ENCODE data around the gene RABGAP1L. TPM values are rescaled to one million over a fixed set of nuclear protein-coding genes. Genes with fewer than 3 reads are reported as not detected.
A peak's percentile ranks its signal among the peaks of the same experiment; 100 is the strongest.
"Not testable (repeated sequence)": the region's sequence is repeated elsewhere in the genome, so short reads cannot be mapped to it uniquely, and the experiment has no call there.

The RABGAP1L gene
- polyA plus RNA-seq, 1 donor (not counting 4 experiments of a cell fraction or from before 2014, with no cell fraction given) = 24.2 TPM

DNA sequence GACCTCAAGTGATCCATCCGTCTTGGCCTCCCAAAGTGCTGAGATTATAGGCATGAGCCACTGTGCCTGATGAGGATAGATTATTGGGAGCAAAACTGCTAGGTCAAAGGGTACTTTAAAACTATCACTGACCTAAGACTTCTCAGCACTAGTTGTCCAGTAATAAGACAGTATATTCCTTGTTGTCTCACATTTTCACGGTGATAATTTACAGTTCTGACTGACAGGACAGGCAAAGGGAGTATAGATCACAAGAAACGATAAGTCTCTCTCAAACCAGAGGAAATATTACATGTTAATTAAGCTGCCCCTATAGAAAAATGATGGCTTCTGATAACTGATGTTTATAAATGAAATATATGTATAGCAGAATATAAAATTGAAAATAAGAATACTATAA lies 860.2 kb downstream of the RABGAP1L start:
- no peak for DNase-seq (ENCODE audit: low read depth, low spot score)
- Histone ChIP-seq H3K4me3 (ENCODE audit: control insufficient read depth in 2 of 3, extremely low read depth in 1 of 3, insufficient read depth in 2 of 3, low read depth in 1 of 3, low read length in 3 of 3) (no peak overlapping the region), H3K9ac (ENCODE audit: control insufficient read depth, extremely low read depth, insufficient read depth, low read length) (no peak overlapping the region), H3K9me1 (ENCODE audit: control insufficient read depth, extremely low read depth, insufficient read depth, low read length) (no peaks in the 10 kb centered on the region), H3K4me1 (ENCODE audit: control insufficient read depth, extremely low read depth, insufficient read depth, low read length) (peaks cover 19% of the 10 kb centered on the region), H2AFZ (ENCODE audit: control insufficient read depth, low read length) (no peak overlapping the region), H4K20me1 (ENCODE audit: control insufficient read depth, extremely low read depth, insufficient read depth, low read length) (no peaks in the 10 kb centered on the region), H3K79me2 (ENCODE audit: control insufficient read depth, insufficient read depth, low read length) (peaks cover 34% of the 10 kb centered on the region), H3K27ac (ENCODE audit: control insufficient read depth, insufficient read depth, low read length) (no peak overlapping the region), H3K36me3 (ENCODE audit: control insufficient read depth in 2 of 2, extremely low read depth in 1 of 2, insufficient read depth in 2 of 2, low read length in 2 of 2) (peaks cover 5 to 6% of the 10 kb centered on the region in 2 experiments), H3K4me2 (ENCODE audit: control insufficient read depth, extremely low read depth, insufficient read depth, low read depth, low read length) (no peak overlapping the region), H3K9me3 (ENCODE audit: control insufficient read depth, low read depth, low read length) (no peaks in the 10 kb centered on the region), H3K27me3 (ENCODE audit: control insufficient read depth, extremely low read depth, insufficient read depth, low read length) (no peaks in the 10 kb centered on the region)
- TF ChIP-seq, protein P1, sequence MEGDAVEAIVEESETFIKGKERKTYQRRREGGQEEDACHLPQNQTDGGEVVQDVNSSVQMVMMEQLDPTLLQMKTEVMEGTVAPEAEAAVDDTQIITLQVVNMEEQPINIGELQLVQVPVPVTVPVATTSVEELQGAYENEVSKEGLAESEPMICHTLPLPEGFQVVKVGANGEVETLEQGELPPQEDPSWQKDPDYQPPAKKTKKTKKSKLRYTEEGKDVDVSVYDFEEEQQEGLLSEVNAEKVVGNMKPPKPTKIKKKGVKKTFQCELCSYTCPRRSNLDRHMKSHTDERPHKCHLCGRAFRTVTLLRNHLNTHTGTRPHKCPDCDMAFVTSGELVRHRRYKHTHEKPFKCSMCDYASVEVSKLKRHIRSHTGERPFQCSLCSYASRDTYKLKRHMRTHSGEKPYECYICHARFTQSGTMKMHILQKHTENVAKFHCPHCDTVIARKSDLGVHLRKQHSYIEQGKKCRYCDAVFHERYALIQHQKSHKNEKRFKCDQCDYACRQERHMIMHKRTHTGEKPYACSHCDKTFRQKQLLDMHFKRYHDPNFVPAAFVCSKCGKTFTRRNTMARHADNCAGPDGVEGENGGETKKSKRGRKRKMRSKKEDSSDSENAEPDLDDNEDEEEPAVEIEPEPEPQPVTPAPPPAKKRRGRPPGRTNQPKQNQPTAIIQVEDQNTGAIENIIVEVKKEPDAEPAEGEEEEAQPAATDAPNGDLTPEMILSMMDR (optimal IDR thresholded peaks at IDR 0.05 in 1 of 3, IDR thresholded peaks at IDR 0.05 in 1 of 3, conservative IDR thresholded peaks at IDR 0.05 in 1 of 3; ENCODE audit: extremely low read depth in 1 of 3, insufficient read depth in 2 of 3, low read length in 3 of 3) = no peak
- TF ChIP-seq EZH2 (IDR thresholded peaks at IDR 0.05; ENCODE audit: low read length) = no peak
- dilution Hi-C loops (cut with MboI; ENCODE audit: extremely low pct_ligation_motif_present, low sequenced_read_pairs) = no loop called here
- FAIRE-seq = no peak

DNA sequence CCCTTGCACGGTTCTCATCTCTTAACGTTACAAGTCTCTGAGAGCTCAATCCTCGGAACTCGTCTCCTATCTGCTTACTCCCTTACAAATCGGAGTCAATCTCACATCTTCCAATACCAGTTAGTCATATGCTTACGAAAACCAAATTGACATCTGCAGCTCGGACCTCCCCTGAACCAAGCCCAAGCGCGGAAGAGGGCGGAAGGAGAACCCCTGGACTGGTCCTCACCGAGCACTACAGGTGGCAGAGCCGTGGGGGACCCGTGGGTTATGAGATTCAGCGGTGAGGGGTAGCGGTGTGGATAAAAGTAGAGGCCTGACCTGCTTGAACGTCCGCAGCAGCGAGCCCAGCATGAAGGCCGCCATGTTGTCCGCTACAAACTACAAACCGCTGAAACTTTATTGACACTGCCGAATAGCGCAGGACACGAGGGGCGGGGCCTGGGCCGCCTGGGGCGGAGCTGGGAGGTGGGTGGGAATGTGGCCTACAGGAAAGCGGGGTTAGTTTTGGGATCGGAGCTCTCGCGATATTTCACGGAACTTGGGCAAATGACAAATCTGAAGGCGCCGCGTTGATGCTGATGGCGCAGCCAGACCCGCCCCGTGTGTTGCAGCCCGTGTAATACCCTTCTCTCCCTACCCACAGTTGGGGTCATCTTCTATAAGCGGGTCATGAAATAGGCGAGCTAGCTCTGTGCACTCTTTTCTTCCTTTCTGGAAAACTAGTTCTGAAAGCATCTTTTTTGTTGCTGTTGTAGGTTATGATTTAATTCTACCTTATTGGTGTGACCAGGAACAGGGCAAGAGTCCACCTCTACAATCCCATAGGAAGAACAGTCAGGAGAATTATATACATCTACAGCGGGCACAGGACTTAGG lies 864.0 kb downstream of the RABGAP1L start, which contains the start of gene MRPS14:
MRPS14 (minus strand) TSS at position 383 of the 879 bp plus-strand sequence; CDS start at position 366, 17 bp downstream.
- FAIRE-seq = peak; percentile 92
- H3K36me3 ChIP-seq (ENCODE audit: control insufficient read depth in 2 of 2, extremely low read depth in 1 of 2, insufficient read depth in 2 of 2, low read length in 2 of 2) = peaks cover 0 to under 1% of the 10 kb centered on the region in 2 experiments
- H3K9me1 ChIP-seq (ENCODE audit: control insufficient read depth, extremely low read depth, insufficient read depth, low read length) = no peaks in the 10 kb centered on the region
- H3K4me3 ChIP-seq (ENCODE audit: control insufficient read depth in 2 of 3, extremely low read depth in 1 of 3, insufficient read depth in 2 of 3, low read depth in 1 of 3, low read length in 3 of 3) = peak within 1 kb of the TSS; percentile 58 to 94 (median 94)
- no peaks in the 10 kb centered on the region for H3K9me3 ChIP-seq (ENCODE audit: control insufficient read depth, low read depth, low read length)
- H3K9ac ChIP-seq (ENCODE audit: control insufficient read depth, extremely low read depth, insufficient read depth, low read length) = peak within 1 kb of the TSS; percentile 95
- peak within 1 kb of the TSS; percentile 92 for H3K27ac ChIP-seq (ENCODE audit: control insufficient read depth, insufficient read depth, low read length)
- TF ChIP-seq, protein P1 (optimal IDR thresholded peaks at IDR 0.05 in 1 of 3, IDR thresholded peaks at IDR 0.05 in 1 of 3, conservative IDR thresholded peaks at IDR 0.05 in 1 of 3; ENCODE audit: extremely low read depth in 1 of 3, insufficient read depth in 2 of 3, low read length in 3 of 3) = no peak
- TF ChIP-seq EZH2 (IDR thresholded peaks at IDR 0.05; ENCODE audit: low read length) = no peak
- dilution Hi-C loops (cut with MboI; ENCODE audit: extremely low pct_ligation_motif_present, low sequenced_read_pairs) = no loop called here
- H4K20me1 ChIP-seq (ENCODE audit: control insufficient read depth, extremely low read depth, insufficient read depth, low read length) = no peaks in the 10 kb centered on the region
- H3K79me2 ChIP-seq (ENCODE audit: control insufficient read depth, insufficient read depth, low read length) = peaks cover 32% of the 10 kb centered on the region
- H3K27me3 ChIP-seq (ENCODE audit: control insufficient read depth, extremely low read depth, insufficient read depth, low read length) = no peaks in the 10 kb centered on the region
- peak; percentile 85 for DNase-seq (ENCODE audit: low read depth, low spot score)
- H3K4me2 ChIP-seq (ENCODE audit: control insufficient read depth, extremely low read depth, insufficient read depth, low read depth, low read length) = peak within 1 kb of the TSS; percentile 74
- H3K4me1 ChIP-seq (ENCODE audit: control insufficient read depth, extremely low read depth, insufficient read depth, low read length) = peaks cover 19% of the 10 kb centered on the region
- H2AFZ ChIP-seq (ENCODE audit: control insufficient read depth, low read length) = peak within 1 kb of the TSS; percentile 98

DNA sequence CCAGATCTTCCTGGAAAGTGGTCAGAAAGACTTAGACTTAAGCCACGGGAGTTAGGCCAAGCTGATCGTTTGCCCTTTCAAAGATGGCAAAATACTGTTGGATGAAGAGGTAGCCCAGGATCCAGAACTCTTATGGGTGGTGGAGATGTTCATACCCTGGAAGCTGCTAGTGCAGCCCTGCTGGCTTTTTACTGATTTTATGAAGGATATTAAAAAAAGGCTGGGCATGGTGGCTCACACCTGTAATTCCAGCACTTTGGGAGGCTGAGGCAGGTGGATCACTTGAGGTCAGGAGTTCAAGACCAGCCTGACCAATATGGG lies 864.6 kb downstream of the RABGAP1L start:
- H3K36me3 ChIP-seq (ENCODE audit: control insufficient read depth in 2 of 2, extremely low read depth in 1 of 2, insufficient read depth in 2 of 2, low read length in 2 of 2); H3K27me3 ChIP-seq (ENCODE audit: control insufficient read depth, extremely low read depth, insufficient read depth, low read length); FAIRE-seq; dilution Hi-C loops (cut with MboI; ENCODE audit: extremely low pct_ligation_motif_present, low sequenced_read_pairs); DNase-seq (ENCODE audit: low read depth, low spot score); H4K20me1 ChIP-seq (ENCODE audit: control insufficient read depth, extremely low read depth, insufficient read depth, low read length); H3K9me1 ChIP-seq (ENCODE audit: control insufficient read depth, extremely low read depth, insufficient read depth, low read length); H3K9me3 ChIP-seq (ENCODE audit: control insufficient read depth, low read depth, low read length): not testable (repeated sequence)
- Histone ChIP-seq H3K4me3 (ENCODE audit: control insufficient read depth in 2 of 3, extremely low read depth in 1 of 3, insufficient read depth in 2 of 3, low read depth in 1 of 3, low read length in 3 of 3) (peak overlapping the region; percentile 58 to 94 (median 94)), H3K4me2 (ENCODE audit: control insufficient read depth, extremely low read depth, insufficient read depth, low read depth, low read length) (peak overlapping the region; percentile 63), H3K79me2 (ENCODE audit: control insufficient read depth, insufficient read depth, low read length) (peaks cover 32% of the 10 kb centered on the region), H3K9ac (ENCODE audit: control insufficient read depth, extremely low read depth, insufficient read depth, low read length) (peak overlapping the region; percentile 95), H2AFZ (ENCODE audit: control insufficient read depth, low read length) (peak overlapping the region; percentile 71), H3K4me1 (ENCODE audit: control insufficient read depth, extremely low read depth, insufficient read depth, low read length) (peaks cover 19% of the 10 kb centered on the region), H3K27ac (ENCODE audit: control insufficient read depth, insufficient read depth, low read length) (peak overlapping the region; percentile 92)

All from keratinocyte (primary cell).